Activated T-cell treated with anti-CD3 and anti-CD28 coated beads, Interleukin-2, amount 50 U/mL, for 4 hours (primary cell): Measurements from ENCODE around the gene ZBTB45. TPM values are rescaled to one million over a fixed set of nuclear protein-coding genes. Genes with fewer than 3 reads are reported as not detected.
"Not testable (repeated sequence)": the region's sequence is repeated elsewhere in the genome, so short reads cannot be mapped to it uniquely, and the experiment has no call there.

Experiments
- ATAC-seq, 2 donors: fragments of 200-7000 bp; cut with Tn5 transposase; one replicate each; pipeline ENCODE4 v1.10.0; 2021
- DNase-seq: peaks from one replicate; pipeline ENCODE4 v3.0.0-alpha.2; 2020
- H3K27me3 Mint-ChIP-seq: one replicate; pipeline ENCODE4 v1.8.0; 2021; ENCODE audit warnings: low read depth, mixed read lengths
- H3K36me3 Mint-ChIP-seq: one replicate; pipeline ENCODE4 v1.8.0; 2022; ENCODE audit warnings: mixed read lengths; ENCODE audit not compliant: insufficient read depth
- H3K4me1 Mint-ChIP-seq: one replicate; pipeline ENCODE4 v1.8.0; 2021; ENCODE audit warnings: low read depth, mixed read lengths
- H3K4me3 Mint-ChIP-seq: one replicate; pipeline ENCODE4 v1.8.0; 2021; ENCODE audit warnings: mild to moderate bottlenecking, moderate library complexity, mixed read lengths
- H3K9me3 Mint-ChIP-seq: one replicate; pipeline ENCODE4 v1.8.0; 2021; ENCODE audit warnings: mixed read lengths
- total RNA-seq, 3 donors: library from RNA; stranded (reverse); gene quantifications; one replicate each; pipeline ENCODE4 v1.2.1, GENCODE V29; 2021

The ZBTB45 gene
- total RNA-seq, 3 donors from 2014 or later, result 15.4 to 16.7 (median 16.1) TPM

- DNase-seq (peak; percentile 93), ATAC-seq (peak; percentile 92)
- Mint-ChIP-seq H3K4me1 (peaks cover 29% of the 10 kb centered on the region), H3K9me3 (no peaks in the 10 kb centered on the region), H3K4me3 (peak overlapping the region; percentile 82), H3K27me3 (no peaks in the 10 kb centered on the region), H3K36me3 (peaks cover 10% of the 10 kb centered on the region)
Measured at GRCh38 chr19:58513694-58514563, 5.7 kb downstream of the ZBTB45 start.

- no peak for DNase-seq
- no peaks in the 10 kb centered on the region for H3K9me3 Mint-ChIP-seq
- peaks cover 22% of the 10 kb centered on the region for H3K4me1 Mint-ChIP-seq
- H3K36me3 Mint-ChIP-seq, result peaks cover 8% of the 10 kb centered on the region
- H3K27me3 Mint-ChIP-seq, result no peaks in the 10 kb centered on the region
- peak overlapping the region; percentile 82 for H3K4me3 Mint-ChIP-seq
- ATAC-seq, result no peak
Measured at GRCh38 chr19:58513213-58513693, 6.4 kb downstream of the ZBTB45 start.

GRCh38 chr19:58511353-58512208 lies 8.0 kb downstream of the ZBTB45 start, which contains the start of gene SLC27A5:
Gene SLC27A5, minus strand, starts transcription at chr19:58511992. Its CDS starts 37 bp downstream, at chr19:58511955.
- H3K4me1 Mint-ChIP-seq, result peaks cover 17% of the 10 kb centered on the region
- peaks cover 8% of the 10 kb centered on the region for H3K9me3 Mint-ChIP-seq
- H3K36me3 Mint-ChIP-seq, result peaks cover 12% of the 10 kb centered on the region
- ATAC-seq (no peak), DNase-seq (no peak)
- no peaks in the 10 kb centered on the region for H3K27me3 Mint-ChIP-seq
- no peak within 1 kb of the TSS for H3K4me3 Mint-ChIP-seq

- no peak for DNase-seq
Measured at GRCh38 chr19:58510084-58510862, 9.3 kb downstream of the ZBTB45 start.

GRCh38 chr19:58509731-58510083 lies 9.9 kb downstream of the ZBTB45 start:
- Mint-ChIP-seq H3K9me3 (peaks cover 8% of the 10 kb centered on the region), H3K27me3 (no peaks in the 10 kb centered on the region), H3K4me1 (peaks cover 5% of the 10 kb centered on the region), H3K36me3 (peaks cover 3% of the 10 kb centered on the region), H3K4me3 (no peak overlapping the region)
- no peak for ATAC-seq
- DNase-seq, result no peak

More at GRCh38 chr19:58510084-58510862, 9.3 kb downstream of the ZBTB45 start:
- Mint-ChIP-seq H3K4me1 (peaks cover 8% of the 10 kb centered on the region), H3K27me3 (no peaks in the 10 kb centered on the region), H3K36me3 (peaks cover 4% of the 10 kb centered on the region), H3K4me3 (no peak overlapping the region), H3K9me3 (peaks cover 8% of the 10 kb centered on the region)
- ATAC-seq, result no peak

- not testable (repeated sequence) for H3K36me3 Mint-ChIP-seq, H3K27me3 Mint-ChIP-seq, ATAC-seq, H3K4me3 Mint-ChIP-seq, H3K4me1 Mint-ChIP-seq, DNase-seq, H3K9me3 Mint-ChIP-seq
Measured at GRCh38 chr19:58507602-58508223, 11.9 kb downstream of the ZBTB45 start.

- Mint-ChIP-seq H3K4me3 (peak overlapping the region; percentile 16), H3K4me1 (peaks cover 19% of the 10 kb centered on the region), H3K36me3 (peaks cover 1% of the 10 kb centered on the region), H3K9me3 (peaks cover 16% of the 10 kb centered on the region), H3K27me3 (no peaks in the 10 kb centered on the region)
- no peak for ATAC-seq
- no peak for DNase-seq
Measured at GRCh38 chr19:58500242-58500641, 19.4 kb downstream of the ZBTB45 start.

- peak overlapping the region; percentile 93 for H3K4me3 Mint-ChIP-seq
- ATAC-seq (peak; percentile 98), DNase-seq (peak; percentile 96)
- H3K27me3 Mint-ChIP-seq, result no peaks in the 10 kb centered on the region
- H3K9me3 Mint-ChIP-seq, result peaks cover 16% of the 10 kb centered on the region
- H3K4me1 Mint-ChIP-seq, result peaks cover 19% of the 10 kb centered on the region
- peaks cover 1% of the 10 kb centered on the region for H3K36me3 Mint-ChIP-seq
Measured at GRCh38 chr19:58499021-58499927, 20.3 kb downstream of the ZBTB45 start.

GRCh38 chr19:58498316-58499020 lies 21.1 kb downstream of the ZBTB45 start:
- ATAC-seq, result no peak
- Mint-ChIP-seq H3K27me3 (no peaks in the 10 kb centered on the region), H3K9me3 (peaks cover 16% of the 10 kb centered on the region)

GRCh38 chr19:58497634-58498170 lies 21.9 kb downstream of the ZBTB45 start:
- H3K27me3 Mint-ChIP-seq, result no peaks in the 10 kb centered on the region
- peaks cover 19% of the 10 kb centered on the region for H3K4me1 Mint-ChIP-seq
- DNase-seq (no peak), ATAC-seq (no peak)
- H3K9me3 Mint-ChIP-seq, result peaks cover 16% of the 10 kb centered on the region
- H3K36me3 Mint-ChIP-seq, result peaks cover 1% of the 10 kb centered on the region
- peak overlapping the region; percentile 93 for H3K4me3 Mint-ChIP-seq

More at GRCh38 chr19:58498316-58499020, 21.1 kb downstream of the ZBTB45 start:
- Mint-ChIP-seq H3K4me1 (peaks cover 19% of the 10 kb centered on the region), H3K4me3 (peak overlapping the region; percentile 93), H3K36me3 (peaks cover 1% of the 10 kb centered on the region)
- no peak for DNase-seq

GRCh38 chr19:58492265-58492664 lies 27.3 kb downstream of the ZBTB45 start:
- Mint-ChIP-seq H3K36me3 (peaks cover 3% of the 10 kb centered on the region), H3K27me3 (no peaks in the 10 kb centered on the region)
- DNase-seq, result no peak

GRCh38 chr19:58491393-58491792 lies 28.2 kb downstream of the ZBTB45 start:
- peaks cover 7% of the 10 kb centered on the region for H3K4me1 Mint-ChIP-seq
- no peak overlapping the region for H3K4me3 Mint-ChIP-seq
- H3K9me3 Mint-ChIP-seq, result no peaks in the 10 kb centered on the region
- DNase-seq (no peak), ATAC-seq (no peak)
- peaks cover 3% of the 10 kb centered on the region for H3K36me3 Mint-ChIP-seq
- H3K27me3 Mint-ChIP-seq, result no peaks in the 10 kb centered on the region

More at GRCh38 chr19:58492265-58492664, 27.3 kb downstream of the ZBTB45 start:
- ATAC-seq, result no peak
- no peaks in the 10 kb centered on the region for H3K9me3 Mint-ChIP-seq
- H3K4me3 Mint-ChIP-seq, result no peak overlapping the region
- H3K4me1 Mint-ChIP-seq, result peaks cover 7% of the 10 kb centered on the region
